ENCODE data around the gene CROCC2. TPM values are rescaled to one million over a fixed set of nuclear protein-coding genes. Genes with fewer than 3 reads are reported as not detected.

The CROCC2 gene
- polyA plus RNA-seq, 4 donors, result 0.03 to 0.09 (median 0.05) TPM

DNA sequence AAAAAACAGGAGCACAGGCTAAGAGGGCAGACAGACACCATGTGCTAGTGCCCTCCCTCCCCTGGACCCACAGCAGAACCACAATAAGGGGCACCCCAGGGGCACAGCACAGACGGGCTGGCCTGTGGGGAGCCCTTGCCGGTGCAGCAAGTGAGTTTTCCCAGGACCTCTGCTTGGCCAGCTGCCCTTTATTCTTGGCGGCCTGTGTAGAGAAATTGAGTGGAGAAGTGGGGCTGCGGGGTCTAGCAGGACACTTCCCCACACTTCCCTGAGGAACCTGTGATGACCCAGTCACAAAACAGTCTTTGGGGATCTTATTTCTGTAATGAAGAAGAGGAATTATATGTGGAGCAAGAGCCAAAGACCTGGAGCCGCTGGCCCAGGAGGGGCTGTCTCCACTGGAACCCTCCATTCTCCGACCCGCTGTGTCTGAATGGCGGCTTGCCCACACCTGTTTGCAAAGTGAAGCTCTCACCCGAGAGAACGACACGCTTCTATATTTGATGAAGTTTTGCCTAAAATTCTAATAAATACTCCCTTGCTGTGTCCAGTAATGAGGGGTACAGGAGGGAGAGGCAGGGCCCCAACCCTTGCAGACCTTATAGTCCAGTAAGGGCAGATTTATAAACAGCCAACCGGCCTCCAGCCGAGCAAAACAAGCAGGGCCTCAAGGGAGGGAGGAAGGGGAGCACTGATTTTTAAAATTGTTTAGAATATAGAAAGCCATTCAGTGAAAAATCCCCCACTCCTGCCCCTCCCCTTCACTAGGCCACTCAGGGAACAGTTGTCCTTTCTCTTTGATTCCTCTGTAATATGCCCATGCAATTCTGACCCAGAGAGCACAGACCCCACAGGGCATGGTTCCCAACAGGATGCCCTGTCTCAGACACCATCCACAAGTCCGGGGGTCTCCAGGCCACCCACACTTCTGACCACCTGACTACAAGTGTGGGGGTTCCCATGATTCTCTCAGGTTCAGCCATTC, 47.6 kb downstream of the CROCC2 start:
- no peak for DNase-seq (ENCODE audit: low read depth in 4 of 4, low spot score in 3 of 4)

DNA sequence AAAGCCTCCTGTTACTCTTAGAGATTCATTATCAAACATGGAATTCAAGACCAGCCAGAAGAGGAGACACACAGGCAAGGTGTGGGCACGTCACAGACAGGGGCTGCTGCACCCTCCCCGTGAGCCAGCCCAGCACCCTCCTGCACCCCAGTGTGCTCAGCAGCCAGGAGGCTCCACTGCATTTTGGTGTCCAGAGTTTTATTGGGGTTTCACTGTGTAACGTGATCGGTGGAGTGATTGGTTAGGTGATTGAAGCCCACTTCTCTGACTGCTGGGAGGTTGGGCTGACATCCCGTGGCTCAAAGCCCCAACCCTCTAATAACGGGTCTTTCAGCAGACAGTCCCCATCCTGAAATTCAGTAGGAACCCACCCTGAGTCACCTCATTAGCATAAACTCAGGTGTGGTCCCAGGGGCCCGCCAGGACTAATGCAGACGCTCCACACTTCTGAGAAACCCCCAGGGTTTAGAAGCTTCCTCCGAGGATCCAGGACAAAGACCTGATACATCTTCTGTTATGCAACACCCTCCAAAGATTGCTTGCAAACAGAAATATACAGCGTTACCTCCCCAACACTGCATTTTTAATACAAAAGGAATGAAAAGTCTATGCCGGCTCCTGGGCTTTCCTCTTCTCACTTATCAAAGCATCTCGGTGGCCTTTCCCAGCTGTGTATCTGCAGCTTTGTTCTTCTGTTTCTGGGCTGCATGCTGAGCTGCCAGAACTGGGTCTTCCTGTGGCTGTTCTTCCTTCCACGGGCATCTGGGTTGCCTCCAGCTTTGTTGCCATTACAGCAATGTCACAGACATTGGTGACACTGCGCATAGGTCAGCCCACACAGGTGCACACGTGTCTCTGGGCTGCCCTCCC, 48.5 kb downstream of the CROCC2 start:
- DNase-seq (ENCODE audit: low read depth in 4 of 4, low spot score in 3 of 4), result no peak

DNA sequence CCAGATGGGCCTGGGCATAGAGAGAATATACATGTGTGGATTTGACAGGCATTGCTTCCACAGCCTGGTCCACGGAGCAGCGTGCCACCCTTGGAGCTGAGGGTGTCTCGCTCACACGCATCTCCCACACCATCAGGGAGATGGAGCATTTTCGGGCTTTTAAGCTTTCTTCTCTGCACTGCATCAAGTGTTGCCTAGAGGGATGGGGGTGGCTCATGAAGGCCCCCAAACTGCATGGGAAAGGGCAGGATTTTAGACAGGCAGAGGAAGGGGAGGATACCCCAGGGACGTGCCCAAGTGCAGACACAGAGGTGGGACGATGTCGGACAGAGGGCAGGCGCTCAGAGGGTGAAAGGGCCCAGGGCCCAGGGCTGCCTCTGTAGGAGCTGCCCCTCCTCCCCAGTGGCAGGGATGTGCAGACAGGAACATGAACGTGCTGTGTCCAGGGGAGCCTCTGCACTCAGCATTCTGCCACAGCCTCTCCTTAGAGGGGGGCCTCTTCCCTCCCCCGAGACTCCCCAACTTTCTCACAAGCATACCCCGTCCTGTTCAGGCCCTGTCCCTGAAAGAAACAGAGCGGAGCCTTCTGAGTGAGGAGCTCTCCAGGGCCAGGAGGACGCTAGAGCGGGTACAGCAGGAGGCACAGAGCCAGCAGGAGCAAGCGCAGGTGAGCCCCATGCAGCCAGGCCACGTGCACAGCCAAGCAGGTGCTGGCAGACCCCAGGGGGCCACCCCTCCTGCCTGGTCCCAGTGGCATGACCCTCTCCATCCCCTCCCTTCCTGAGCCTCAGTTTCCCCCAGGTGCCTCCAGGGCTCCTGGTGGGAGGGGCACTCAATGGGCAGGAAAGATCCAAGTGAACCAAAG, 49.4 kb downstream of the CROCC2 start:
- DNase-seq (ENCODE audit: low read depth in 4 of 4, low spot score in 3 of 4), result no peak

DNA sequence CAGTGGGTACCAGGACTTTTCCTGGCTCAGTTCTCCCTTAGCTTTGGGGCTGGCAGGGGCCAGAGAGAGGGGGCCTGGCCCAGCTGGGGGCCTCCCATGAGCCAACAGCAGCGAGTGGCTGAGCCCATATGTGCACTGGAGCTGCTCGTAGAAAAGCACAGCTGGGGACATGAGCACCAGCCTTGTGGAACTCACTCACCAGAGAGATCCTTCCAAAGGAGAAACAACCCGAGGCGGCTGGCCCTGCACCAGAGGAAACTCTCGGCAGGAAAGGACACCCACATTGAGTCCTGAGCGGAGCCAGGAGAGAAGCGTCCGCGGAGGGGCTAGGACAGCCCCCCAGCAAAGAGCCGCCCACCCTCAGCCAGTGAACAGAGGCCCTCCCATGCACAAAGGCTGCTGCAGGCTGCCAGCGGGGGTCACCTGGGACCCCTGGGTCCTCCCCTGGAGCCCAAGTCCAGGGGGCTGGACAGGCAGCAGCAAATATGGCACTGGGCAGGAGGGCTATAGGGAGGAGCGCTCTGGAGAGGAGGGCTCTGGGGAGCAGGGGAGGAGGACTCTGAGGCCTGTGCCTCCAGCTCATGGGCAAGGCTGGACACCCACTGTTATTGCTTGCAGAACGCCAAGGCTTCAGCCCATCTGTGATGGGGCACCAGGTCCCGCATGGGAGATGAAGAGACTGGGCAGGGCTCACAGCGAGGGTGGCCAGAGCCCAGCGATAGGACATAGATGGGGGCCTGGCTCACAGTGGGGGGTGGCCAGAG, 50.2 kb downstream of the CROCC2 start:
- DNase-seq (ENCODE audit: low read depth in 4 of 4, low spot score in 3 of 4), result no peak

DNA sequence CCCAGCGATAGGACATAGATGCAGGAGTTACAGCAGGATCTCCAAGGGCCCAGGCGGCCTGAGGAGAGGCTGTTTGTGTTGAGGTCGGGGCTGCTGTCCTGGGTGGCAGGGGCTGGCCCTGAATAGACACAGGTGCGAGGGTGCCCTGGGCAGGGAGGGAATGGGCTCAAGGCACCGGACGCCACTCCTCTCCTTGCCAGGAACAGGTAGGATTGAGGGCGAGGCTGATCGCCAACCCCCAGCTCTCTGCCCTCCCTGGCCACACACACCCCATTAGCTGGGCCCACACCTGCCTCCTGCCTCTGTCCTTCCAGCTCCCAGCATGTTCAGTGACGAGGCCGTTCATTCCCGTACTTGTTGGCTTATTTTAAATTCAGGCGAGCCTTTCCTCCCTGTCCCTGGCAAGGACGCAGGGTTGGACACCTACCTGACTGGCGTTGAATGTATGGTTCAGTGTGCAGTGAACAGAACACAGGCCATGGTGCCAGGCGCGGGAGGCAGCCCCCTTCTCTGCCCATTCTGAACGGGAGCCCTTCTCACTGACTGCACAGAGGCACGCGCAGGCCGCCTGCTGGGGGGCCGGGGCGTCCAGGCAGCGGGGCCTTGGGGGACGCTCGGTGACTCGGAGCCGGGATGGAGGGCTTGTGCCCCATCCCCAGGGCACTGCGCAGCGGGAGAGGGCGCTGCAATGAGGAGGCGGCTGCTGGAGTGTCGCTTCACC, 51.0 kb downstream of the CROCC2 start:
- no peak for DNase-seq (ENCODE audit: low read depth in 4 of 4, low spot score in 3 of 4)

DNA sequence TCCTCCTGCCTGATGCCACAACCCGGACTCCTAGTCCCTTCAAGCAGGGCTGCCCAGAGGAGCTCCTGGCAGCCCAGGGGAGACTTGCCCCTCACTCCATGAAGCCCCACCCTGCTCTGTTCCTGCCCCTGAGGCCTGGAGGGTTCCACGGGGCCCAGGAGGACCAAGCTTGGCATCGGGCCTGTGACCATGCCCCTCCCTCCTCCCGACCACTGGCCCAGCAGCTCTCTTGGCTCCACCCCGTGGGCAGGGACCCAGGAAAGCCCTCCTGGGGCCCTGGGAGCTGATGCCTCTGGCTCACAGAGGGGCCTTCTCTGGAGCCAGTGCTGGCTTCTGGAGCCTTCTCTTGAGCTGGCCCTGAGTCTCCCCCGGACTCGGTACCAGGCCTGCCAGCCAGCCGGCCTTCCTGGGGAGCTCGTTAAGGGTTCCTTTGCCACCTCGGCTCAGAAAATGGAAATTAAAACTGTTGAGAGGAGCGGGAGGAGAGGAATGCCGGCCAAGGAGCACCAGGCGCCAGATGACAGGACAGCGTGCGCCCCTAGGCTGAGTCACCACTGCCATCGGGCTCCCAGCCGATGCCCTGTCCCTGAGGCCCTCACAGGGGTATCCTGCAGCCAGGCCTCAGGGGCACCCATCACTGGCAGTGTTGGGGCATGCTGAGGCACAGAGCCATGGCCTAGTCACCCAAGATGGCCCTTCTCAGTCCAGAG, 51.7 kb downstream of the CROCC2 start:
- DNase-seq (ENCODE audit: low read depth in 4 of 4, low spot score in 3 of 4), result no peak

DNA sequence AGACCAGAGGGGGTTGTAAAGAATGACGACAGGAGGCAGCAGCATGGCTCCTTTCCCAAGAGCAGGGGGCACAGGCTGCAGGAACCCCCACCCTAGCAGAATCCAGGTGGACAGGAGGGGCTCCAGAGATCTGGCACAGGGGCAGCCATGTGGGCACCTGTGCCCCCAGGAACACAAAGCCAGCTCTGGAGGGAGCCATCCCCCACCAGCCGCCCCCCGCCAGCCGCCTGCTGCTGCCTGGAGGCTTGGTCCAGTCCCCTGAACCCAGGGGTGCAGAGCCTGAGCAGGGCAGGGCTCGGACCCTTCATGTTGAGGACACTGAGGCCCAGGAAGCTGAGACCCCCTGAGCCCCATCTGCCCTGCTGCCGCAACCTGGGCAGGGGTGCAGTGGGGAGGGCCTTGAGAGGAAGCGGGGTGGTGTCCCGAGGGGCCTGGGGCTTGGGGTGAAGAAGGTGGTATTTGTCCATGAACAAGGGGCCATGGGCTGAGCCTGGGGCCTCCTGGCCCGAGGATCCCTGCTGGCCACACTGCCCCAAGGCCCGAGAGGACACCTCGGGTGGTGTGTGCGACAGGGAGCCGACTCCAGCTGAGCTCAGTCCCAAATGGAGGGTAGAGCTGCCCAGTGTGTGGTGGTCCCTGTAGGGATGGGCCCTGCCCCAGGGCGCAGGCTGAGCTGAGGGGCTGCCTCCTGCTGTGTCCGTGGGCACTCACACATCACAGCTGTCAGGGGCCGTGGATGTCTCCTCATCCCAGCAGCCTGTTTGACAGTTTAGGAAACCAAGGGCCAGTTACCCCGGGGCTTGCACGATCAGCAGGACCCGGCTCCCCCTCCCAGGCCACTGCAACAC, 52.5 kb downstream of the CROCC2 start:
- no peak for DNase-seq (ENCODE audit: low read depth in 4 of 4, low spot score in 3 of 4)

DNA sequence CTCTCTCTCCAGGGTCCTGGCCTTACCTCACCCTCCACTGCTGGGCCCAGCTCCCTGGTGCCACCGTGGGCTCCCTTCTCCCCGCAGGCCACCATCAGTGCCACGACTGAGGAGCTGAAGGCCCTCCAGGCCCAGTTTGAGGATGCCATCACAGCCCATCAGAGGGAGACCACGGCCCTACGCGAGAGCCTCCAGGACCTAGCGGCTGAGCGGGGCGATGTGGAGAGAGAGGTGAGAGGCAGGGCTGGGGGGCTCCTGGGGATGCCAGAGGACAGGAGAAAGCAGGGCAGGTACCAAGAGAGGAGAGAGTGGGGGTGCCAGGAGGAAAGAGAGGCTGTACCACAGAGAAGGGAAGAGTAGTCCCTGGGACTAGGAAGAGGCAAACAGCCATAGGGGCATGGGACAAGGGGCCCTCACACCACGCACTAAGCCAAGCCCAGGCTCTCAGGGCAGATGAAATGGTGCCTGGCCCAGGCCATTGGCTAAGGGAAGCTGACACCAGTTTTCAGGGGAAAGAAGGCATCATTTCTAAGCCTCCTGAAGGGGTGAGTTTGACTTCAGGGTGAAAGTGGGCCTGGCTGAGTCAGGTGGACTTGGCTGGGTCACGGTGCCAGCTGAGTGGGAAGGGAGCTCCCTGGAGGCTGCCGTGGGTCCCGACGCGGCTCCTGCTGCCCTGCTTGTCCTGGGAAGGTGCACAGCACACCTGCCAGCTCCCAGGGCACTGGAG, 53.2 kb downstream of the CROCC2 start:
- DNase-seq (ENCODE audit: low read depth in 4 of 4, low spot score in 3 of 4), result no peak

DNA sequence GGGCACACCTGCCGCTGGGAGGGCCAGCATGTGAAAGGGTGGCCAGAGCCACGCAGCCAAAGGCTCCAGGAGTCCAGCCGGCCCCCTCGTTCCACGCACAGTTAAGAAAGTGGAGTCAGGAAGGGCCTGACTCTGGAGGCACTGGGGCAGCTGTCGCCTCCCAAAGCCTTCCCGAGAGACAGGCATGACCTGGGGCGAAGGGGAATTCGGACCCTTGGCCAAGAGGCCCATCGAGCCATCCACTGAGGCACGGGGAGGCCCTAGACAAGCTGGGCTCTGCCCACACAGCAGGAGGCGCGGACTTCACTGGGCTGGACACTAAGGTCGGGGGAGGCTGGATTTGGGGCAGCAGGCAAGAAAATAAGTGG, 53.8 kb downstream of the CROCC2 start:
- DNase-seq (ENCODE audit: low read depth in 4 of 4, low spot score in 3 of 4), result no peak

DNA sequence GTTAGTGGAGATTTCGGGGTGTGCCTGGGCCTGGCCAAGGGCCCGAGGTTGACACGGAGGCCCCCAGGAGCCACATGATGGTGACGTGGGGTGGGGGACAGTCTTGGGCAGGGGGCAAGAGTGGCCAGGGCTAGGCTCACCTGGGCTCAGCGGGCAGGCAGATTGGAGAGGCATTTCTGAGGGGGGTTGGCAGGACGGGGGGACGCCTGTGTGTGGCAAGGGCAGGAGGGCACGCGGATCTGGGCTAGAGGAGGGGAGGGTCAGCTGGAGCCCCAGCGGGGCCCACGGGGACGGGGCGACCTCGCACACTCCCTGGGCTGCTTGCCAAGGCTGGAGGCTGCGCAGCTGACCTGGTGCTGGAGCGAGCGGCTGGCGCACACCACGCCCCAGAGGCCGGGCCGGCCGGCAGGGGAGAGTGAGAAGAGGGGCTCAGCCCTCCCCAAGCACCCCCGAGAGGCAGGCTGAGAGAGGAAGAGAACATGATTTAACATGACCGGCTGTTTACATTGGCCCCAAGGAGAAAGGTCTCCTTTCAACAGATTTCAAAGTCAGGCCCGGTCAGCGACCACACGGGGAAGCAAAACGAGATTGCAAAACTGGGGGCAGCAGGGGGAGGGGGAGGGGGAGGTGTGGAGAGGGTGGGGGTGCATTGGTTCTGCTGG, 54.3 kb downstream of the CROCC2 start:
- peak in 3 of 4 donors; percentile 68 to 75 (median 73) for DNase-seq (ENCODE audit: low read depth in 4 of 4, low spot score in 3 of 4)

DNA sequence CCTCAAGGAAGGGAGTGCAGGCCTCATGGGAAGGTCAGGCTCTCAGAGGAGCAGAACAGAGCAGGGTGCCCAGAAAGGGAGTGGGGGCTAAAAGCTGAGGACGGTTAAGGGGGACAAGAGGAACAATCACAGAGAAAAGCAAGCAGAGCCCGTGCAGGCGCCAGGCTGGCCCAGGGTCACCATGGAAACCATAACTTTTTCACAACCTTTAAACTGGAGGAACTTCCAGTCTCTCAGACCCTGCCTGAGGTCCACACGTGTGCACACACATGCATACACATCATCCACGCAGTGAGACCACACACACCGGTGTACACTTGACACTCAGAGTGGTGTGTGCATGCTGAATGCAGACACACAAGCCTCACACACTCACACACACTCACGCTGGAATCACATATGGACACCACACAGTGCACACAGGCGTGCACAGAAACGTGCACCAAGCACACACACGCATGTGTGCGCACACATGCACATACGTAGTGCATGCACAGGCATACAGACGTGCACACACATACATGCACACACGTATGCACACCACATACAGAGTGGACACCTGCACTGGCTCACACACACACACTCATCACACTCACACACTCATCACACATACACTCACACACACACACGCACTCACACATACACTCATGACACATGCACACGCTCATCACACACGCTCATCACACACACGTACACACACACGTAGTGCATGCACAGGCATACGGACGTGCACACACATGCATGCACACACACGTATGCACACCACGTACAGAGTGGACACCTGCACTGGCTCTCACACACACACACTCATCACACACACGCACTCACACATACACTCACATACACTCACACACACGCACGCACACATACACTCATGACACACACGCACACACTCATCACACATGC, 55.1 kb downstream of the CROCC2 start:
- peak in 2 of 4 donors; percentile 35 to 36 for DNase-seq (ENCODE audit: low read depth in 4 of 4, low spot score in 3 of 4)

DNA sequence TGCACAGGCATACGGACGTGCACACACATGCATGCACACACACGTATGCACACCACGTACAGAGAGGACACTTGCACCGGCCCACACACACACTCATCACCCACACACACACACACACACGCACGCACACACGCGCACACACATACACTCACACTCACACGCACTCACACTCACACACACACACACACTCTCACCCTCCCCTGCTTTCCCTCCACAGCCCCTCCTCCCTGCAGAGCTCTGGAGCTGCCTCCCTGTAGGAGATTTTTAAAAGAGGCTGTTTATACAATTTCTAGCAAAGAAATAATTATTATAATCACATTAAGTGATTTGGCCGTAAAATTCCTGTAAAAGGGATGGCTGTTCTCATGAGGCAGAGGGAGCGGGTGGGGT, 55.8 kb downstream of the CROCC2 start:
- no peak for DNase-seq (ENCODE audit: low read depth in 4 of 4, low spot score in 3 of 4)

DNA sequence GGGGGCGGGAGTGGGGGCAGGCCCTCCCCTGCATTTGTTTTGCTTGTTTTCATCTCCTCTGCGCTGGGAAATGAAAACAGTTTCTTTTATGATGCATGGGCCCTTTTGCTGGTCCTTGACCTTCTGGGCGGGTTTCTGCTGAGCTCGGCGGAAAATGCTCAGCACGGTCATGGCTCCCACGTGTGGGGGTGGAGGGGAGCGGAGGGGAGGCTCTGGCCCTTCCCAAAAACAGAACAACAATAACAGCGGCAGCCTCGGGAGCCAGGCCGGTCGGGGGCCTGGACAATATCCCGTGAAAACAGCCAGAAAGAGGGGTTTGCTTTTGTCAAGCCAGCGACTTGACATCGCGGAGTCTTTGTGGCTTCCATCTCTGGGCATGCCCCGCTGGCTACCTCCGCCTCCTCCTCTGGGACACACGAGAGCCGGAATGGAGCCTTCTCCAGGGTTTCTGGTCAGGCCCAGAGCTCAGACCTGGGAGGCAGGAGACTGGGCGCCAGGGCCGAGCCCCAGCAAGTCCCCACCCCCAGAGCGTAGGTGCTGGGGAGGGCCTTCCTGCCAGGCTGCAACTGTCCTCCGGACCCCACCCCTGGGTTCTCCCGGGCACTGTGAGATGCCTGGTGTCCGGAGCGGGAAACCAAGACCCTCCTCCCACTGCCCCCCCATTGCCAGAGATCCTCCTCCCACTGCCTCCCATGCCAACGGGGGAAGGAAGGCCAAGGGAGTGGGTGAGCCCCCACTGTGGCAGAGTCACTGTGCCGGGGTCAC, 56.3 kb downstream of the CROCC2 start:
- DNase-seq (ENCODE audit: low read depth in 4 of 4, low spot score in 3 of 4), result peak; percentile 70 to 80 (median 77)

DNA sequence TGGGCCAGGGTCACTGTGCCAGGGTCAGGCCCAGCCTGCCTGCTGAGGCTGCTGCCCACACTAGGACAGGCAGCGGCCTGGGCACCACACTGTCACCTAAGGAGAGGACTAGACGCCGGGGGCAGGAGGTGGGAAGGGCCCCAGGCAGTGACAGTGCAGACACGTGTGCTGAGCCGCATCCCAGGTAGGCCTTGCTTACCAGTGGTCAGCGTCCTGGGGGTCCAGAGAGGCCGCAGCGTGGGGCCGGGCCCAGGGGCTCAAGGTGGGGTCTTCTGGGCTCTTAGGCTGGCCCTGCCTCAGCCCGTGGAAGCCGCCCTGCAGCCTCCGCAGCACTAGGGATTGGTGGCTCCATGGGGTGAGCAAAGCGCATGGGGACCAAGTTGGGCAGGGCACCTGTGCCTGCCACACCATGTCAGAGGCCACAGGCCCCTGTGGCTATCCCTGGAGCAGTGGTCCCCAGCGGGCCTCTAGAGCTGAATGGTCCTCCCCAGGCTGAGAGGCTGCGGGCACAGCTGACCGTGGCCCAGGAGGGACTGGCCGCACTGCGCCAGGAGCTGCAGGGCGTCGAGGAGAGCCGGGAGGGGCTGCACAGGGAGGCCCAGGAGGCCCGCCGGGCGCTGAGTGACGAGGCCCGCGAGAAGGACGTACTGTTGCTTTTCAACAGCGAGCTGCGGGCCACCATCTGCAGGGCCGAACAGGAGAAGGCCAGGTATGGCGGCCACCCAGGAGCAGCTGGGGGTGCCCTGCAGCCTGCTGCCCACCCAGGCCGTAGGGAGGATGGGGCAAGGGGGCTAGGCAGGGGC, 57.1 kb downstream of the CROCC2 start:
- DNase-seq (ENCODE audit: low read depth in 4 of 4, low spot score in 3 of 4), result no peak

All from left renal pelvis (tissue), 4 donors.